A549 (cell line): ENCODE measurements around the gene CHST15.

Experiments used
- CEBPB ChIP-seq, 2 experiments: fragments of >200 bp in 1 of 2; sonication (Bioruptor Twin) in 1 of 2; formaldehyde crosslinking in 1 of 2; IDR thresholded peaks; 2 replicates each; pipeline ENCODE4 v1.6.1; 2012 to 2016
- CHD4 ChIP-seq: fragments of 200-600 bp; sonication (generic); IDR thresholded peaks from 2 replicates; pipeline ENCODE4 v1.6.1; 2016; ENCODE audit warnings: antibody characterized with exemption, mild to moderate bottlenecking, borderline replicate concordance
- GATA3 ChIP-seq: IDR thresholded peaks from 2 replicates; pipeline ENCODE4 v1.6.1; 2012; ENCODE audit warnings: borderline replicate concordance
- HOXB13 ChIP-seq: fragments of 250-450 bp; sonication (Bioruptor Pico); IDR thresholded peaks from 2 replicates; pipeline ENCODE4 v1.5.0; 2020; ENCODE audit warnings: low read depth, mild to moderate bottlenecking, moderate library complexity
- JUN ChIP-seq, 2 experiments: fragments of >200 bp; sonication (Bioruptor Twin); formaldehyde crosslinking; IDR thresholded peaks; 2 replicates in 1 of 2; 3 replicates in 1 of 2; pipeline ENCODE4 v1.6.1; 2016 to 2017
- POLR2A ChIP-seq: IDR thresholded peaks from 2 replicates; pipeline ENCODE4 v1.6.1; 2012; ENCODE audit warnings: mild to moderate bottlenecking, low read length
- RAD21 ChIP-seq, 2 experiments: fragments of >200 bp in 1 of 2; sonication (Bioruptor Twin) in 1 of 2; formaldehyde crosslinking in 1 of 2; IDR thresholded peaks in 1 of 2; conservative IDR thresholded peaks in 1 of 2; 2 replicates in 1 of 2; 3 replicates in 1 of 2; pipeline ENCODE4 v1.6.1; 2012 to 2018; ENCODE audit warnings: inconsistent platforms in 1 of 2
- ZFP36 ChIP-seq: fragments of 450-650 bp; IDR thresholded peaks from 2 replicates; pipeline ENCODE4 v1.6.1; 2014; ENCODE audit warnings: borderline replicate concordance; ENCODE audit not compliant: partially characterized antibody
- TF ChIP-seq, protein P1 (sequence below): fragments of 200-600 bp; sonication (generic); IDR thresholded peaks from 2 replicates; pipeline ENCODE4 v1.6.1; 2016; ENCODE audit warnings: antibody characterized with exemption, mild to moderate bottlenecking, moderate library complexity
- TF ChIP-seq, protein P2 (sequence below): fragments of >200 bp; sonication (Bioruptor Twin); formaldehyde crosslinking; IDR thresholded peaks from 3 replicates; pipeline ENCODE4 v1.5.1; 2016
- TF ChIP-seq, protein P3 (sequence below): fragments of 250-450 bp; sonication (Bioruptor Pico); IDR thresholded peaks from 2 replicates; pipeline ENCODE4 v1.5.0; 2020; ENCODE audit warnings: low read depth, mild to moderate bottlenecking, moderate library complexity
- TF ChIP-seq, protein P4 (sequence below): IDR thresholded peaks from 2 replicates; pipeline ENCODE4 v1.6.1; 2012

DNA sequence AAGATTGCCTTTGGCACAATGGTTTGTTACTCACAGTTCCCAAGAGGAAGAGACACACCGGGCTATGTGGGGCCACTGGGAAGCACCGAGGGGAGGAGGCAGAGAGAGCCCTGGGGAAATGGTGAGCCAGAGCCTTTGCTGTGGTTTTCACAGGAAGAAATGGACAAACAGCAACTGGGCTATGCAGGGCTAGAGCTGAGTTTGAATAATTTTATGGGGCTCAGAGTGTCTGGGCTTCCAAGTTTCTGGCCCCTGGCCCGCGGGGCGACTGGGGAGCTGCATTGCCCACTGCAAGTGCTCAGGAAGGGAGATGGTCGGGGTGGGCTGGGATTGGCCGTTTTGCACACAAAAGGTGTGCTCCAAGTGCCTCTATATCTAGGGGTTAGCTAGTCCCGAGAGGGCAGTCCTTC, 92.6 kb downstream of the CHST15 start:
- TF ChIP-seq HOXB13 (CRISPR knock-in tag) (no peak), ZFP36 (no peak), RAD21 (conservative IDR thresholded peaks at IDR 0.05 in 1 of 2, IDR thresholded peaks at IDR 0.05 in 1 of 2) (no peak), GATA3 (no peak), CHD4 (no peak), CEBPB (IDR thresholded peaks at IDR 0.05) (no peak), POLR2A (no peak), JUN (IDR thresholded peaks at IDR 0.05) (no peak)
- TF ChIP-seq, protein P1, sequence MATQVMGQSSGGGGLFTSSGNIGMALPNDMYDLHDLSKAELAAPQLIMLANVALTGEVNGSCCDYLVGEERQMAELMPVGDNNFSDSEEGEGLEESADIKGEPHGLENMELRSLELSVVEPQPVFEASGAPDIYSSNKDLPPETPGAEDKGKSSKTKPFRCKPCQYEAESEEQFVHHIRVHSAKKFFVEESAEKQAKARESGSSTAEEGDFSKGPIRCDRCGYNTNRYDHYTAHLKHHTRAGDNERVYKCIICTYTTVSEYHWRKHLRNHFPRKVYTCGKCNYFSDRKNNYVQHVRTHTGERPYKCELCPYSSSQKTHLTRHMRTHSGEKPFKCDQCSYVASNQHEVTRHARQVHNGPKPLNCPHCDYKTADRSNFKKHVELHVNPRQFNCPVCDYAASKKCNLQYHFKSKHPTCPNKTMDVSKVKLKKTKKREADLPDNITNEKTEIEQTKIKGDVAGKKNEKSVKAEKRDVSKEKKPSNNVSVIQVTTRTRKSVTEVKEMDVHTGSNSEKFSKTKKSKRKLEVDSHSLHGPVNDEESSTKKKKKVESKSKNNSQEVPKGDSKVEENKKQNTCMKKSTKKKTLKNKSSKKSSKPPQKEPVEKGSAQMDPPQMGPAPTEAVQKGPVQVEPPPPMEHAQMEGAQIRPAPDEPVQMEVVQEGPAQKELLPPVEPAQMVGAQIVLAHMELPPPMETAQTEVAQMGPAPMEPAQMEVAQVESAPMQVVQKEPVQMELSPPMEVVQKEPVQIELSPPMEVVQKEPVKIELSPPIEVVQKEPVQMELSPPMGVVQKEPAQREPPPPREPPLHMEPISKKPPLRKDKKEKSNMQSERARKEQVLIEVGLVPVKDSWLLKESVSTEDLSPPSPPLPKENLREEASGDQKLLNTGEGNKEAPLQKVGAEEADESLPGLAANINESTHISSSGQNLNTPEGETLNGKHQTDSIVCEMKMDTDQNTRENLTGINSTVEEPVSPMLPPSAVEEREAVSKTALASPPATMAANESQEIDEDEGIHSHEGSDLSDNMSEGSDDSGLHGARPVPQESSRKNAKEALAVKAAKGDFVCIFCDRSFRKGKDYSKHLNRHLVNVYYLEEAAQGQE, result no peak
- TF ChIP-seq, protein P2, sequence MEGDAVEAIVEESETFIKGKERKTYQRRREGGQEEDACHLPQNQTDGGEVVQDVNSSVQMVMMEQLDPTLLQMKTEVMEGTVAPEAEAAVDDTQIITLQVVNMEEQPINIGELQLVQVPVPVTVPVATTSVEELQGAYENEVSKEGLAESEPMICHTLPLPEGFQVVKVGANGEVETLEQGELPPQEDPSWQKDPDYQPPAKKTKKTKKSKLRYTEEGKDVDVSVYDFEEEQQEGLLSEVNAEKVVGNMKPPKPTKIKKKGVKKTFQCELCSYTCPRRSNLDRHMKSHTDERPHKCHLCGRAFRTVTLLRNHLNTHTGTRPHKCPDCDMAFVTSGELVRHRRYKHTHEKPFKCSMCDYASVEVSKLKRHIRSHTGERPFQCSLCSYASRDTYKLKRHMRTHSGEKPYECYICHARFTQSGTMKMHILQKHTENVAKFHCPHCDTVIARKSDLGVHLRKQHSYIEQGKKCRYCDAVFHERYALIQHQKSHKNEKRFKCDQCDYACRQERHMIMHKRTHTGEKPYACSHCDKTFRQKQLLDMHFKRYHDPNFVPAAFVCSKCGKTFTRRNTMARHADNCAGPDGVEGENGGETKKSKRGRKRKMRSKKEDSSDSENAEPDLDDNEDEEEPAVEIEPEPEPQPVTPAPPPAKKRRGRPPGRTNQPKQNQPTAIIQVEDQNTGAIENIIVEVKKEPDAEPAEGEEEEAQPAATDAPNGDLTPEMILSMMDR, result no peak
- TF ChIP-seq, protein P3, sequence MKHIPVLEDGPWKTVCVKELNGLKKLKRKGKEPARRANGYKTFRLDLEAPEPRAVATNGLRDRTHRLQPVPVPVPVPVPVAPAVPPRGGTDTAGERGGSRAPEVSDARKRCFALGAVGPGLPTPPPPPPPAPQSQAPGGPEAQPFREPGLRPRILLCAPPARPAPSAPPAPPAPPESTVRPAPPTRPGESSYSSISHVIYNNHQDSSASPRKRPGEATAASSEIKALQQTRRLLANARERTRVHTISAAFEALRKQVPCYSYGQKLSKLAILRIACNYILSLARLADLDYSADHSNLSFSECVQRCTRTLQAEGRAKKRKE (CRISPR knock-in tag), result no peak
- TF ChIP-seq, protein P4, sequence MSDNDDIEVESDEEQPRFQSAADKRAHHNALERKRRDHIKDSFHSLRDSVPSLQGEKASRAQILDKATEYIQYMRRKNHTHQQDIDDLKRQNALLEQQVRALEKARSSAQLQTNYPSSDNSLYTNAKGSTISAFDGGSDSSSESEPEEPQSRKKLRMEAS, result no peak
